Hematopoietic multipotent progenitor cell treated with erythropoietin and hydrocortisone succinate and interleukin-3 and kit ligand, for 4 days (in vitro differentiated cells): ENCODE data around the gene CRX.
"Not testable (repeated sequence)": the region's sequence is repeated elsewhere in the genome, so short reads cannot be mapped to it uniquely, and the experiment has no call there.

Experiments used
- DNase-seq: peaks from one replicate; pipeline ENCODE4 v3.0.0-alpha.2; 2015

CRX gene

DNA sequence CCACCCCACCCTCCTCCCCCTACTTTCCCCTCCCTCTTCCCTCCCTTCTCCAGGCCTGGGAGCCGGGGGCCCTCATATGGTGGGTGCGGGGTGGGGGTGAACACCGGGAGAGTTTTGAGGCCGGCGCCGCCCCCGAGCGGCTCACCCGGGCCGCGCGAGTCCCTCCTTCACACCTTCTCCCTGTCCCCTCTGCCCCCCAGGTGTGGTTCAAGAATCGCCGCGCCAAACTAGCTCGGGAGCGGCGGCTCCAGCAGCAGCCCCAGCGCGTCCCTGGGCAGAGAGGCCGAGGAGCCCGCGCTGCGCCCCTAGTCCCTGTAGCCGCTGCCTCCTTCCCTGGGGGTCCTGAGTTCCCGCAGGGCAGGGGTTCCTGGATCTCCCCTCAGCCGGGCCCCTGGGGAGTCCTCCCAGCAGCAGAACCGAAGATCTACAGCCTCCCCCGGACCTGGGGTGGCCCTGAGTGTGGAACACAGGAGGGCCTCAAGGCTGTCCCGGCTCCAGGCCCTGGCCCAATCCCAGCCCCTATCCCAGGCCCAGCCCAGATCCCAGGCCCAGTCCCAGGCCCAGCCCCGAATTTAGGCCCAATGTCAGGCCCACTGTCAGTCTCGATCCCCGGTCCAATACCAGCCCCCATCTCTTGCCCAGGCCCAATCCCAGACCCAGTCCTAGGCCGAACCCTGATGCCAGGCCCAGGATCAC is 39.0 kb downstream of the CRX start:
- no peak for DNase-seq

DNA sequence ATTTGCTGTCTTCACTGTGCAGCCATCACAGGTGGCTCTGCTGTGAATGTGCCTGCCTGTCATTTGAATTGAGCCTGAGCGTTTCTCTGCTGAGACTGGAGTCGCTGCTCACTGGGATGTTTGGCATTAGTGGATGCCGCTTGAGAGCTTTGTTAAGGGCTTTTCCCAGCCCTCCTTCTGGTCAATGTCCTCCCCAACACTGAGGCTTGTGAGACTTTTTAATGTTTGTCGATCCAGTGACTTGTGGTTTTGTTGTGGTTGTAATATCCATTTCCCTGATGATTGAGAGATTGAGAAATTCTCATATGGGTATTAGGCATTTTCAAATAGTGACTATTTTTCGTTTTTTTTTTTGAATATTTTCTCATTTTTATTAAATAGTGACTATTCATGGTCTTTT is 39.9 kb downstream of the CRX start:
- no peak for DNase-seq

DNA sequence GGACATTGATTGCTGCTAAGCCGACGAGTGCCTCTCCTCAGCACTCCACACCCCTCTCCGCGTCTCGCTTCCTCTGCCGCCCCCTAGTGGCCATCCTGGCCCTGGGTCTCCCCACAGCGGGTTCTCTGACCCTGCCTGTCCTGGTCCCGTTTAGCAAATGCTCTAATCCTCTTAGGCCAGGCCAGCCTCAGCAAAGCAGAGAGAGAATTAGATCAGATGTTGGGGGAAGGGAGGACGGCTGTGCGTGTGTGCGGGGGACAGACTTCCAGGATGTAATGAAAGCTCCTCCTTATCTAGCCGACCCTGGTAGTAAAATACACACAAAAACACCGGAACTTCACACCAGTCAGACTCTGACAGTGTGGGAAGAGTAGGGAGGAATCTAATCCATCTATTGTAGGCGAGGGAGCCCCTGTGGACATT is 41.8 kb downstream of the CRX start:
- peak; percentile 89 for DNase-seq

DNA sequence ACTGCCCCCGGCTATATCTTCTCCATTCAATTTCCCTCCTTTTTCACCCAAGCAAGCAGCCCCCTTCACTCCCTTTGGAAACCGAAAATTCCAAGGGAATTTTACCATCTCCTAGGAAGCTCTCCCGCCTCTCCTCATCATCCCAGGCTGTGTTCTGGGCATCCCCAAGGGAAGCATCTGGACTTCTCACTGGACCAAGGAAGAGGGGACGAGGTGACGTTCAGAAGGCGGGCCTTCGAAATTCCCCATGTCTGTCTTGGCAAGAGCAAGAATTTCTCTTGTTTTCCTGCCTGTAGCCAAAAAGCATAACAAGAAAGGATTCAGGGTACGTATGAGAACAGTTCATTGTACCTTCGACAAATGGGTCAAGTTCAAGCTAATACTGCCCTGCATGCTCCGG is 43.4 kb downstream of the CRX start:
- no peak for DNase-seq

DNA sequence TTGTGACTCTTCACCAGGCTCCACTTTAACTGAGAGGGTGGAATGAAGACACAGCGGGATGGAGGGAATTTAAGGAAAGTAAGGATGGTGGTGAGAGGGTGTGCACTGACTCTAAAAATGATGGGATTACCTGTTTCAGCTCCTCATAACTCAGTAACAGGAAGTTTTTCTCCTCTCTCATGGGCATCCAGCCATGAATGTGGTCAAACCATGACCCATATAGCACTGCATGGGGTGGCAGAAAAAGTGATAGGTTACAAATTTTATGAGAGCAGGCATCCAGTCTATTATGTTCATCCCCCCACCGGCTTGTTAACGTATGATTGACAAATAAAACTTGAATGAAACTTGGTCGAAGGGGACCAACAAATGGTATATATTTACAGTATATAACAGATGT is 57.2 kb downstream of the CRX start:
- DNase-seq, result no peak

DNA sequence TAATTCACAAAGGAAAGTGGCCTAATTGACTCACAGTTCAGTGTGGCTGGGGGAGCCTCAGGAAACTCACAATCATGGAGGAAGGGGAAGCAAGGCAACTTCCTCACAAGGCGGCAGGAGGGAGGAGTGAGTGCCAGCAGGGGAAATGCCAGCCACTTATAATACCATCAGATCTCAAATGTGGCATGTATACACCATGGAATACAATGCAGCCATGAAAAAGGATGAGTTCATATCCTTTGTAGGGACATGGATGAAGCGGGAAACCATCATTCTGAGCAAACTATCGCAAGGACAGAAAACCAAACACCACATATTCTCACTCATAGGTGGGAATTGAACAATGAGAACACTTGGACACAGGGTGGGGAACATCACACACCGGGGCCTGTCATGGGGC is 57.6 kb downstream of the CRX start:
- not testable (repeated sequence) for DNase-seq

DNA sequence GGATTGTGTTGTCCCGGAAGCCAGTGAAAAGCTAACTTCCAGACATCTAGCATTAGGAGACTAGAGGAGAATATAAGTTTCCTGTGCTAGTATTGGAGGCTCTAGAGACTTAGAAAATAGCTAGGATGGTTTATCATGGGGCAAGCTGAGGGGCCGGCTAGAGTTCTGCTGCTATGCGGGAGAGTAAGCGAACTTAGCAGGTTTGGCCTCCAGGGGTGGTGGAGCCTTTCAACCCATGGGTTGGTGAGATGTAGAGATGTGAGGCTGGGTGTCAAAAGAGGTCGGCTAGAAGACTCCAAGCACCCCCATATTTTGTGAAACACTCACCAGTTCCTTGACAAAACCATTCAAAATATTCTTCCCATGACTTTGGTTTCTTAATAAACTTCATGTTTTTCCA is 60.0 kb downstream of the CRX start:
- DNase-seq, result no peak

DNA sequence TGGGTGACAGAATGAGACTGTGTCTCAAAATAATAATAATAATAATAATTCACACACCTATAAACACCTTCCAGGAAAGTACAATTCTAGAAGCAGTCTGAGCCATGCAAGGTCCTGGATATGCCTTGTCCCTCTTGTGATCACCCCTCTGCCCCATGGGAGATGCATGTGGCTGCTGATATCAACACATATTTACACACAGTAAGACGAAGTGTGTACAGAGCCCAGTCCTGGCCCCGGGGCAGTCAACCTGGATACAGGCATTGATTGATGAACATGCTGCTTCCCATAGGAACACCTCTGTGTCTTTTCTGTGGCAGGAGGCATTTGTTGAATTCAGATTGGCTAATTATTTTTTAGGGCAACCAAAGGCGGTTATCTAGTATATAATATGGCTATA is 61.2 kb downstream of the CRX start:
- DNase-seq, result no peak

DNA sequence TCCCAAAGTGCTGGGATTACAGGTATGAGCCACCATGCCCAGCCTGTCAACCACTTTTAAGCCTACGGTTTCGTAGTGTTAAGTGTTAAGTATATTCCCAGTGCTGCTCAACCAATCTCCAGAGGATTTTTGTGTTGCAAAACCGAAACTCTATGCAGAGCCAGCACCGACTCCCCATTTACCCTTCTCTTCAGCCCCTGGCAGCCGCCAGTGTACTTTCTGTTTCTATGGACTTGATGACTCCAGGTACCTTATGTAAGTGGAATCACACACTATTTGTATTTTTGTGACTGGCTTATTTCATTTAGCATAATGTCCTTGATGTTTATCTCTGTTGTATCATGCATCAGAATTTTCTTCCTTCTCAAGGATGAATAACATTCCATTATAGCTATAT is 63.3 kb downstream of the CRX start:
- no peak for DNase-seq

DNA sequence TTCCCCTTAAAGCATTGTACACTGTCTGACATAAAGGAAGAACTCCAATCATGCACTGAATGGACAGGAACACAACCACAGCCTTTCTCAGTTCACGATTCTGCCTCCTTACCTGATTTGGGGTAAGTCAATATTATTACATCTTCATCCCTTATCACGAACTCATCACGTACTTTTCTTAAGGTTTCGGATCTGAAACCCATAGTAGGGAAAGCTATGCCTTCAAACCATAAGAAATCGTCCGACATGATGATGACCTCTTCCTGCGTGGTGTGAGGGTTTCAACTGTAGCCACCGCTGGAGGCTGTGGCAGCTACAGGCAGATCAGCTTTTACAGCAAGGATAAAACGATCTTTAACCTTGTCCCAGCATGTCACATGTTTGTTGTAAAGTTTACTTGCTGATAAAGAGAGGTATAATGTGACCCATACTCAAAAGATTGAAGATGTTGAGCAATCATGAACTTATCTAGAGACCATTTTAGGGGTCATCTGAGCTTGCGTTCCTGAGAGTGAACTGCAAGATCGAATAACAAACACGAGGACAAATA is 64.3 kb downstream of the CRX start, which contains the start of gene SULT2A1:
Gene SULT2A1 (minus strand): TSS at position 306 of the 550 bp plus-strand sequence. CDS start 58 bp downstream, at position 248.
- DNase-seq, result no peak

DNA sequence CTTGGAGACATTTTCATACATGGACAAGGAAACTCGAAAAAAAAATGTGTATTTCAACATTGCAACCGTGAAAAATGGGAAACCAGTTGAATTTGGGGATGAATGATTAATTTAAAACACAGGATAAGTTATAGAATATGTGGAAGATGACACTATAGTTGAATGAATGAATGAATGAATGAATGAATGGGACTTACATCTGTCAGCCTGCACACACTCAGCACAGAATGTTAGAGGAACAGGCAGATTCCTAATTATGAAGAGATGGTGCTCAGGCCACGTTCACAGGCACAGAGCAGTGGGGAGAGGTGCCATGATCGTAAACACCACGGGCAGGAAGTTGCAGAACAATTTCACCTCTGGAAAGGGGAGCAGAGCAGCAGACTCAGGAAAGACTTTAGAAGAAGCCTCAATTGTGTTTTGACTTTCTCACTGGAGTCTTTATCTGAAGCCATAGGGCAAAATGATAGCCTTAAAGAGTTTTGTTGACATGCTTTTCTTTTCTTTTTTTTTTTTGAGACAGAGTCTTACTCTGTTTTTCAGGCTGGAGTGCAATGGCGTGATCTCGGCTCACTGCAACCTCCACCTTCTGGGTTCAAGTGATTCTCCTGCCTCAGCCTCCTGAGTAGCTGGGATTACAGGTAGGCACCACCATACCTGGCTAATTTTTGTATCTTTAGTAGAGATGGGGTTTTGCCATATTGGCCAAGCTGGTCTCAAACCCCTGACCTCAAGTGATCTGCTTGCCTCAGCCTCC is 69.3 kb downstream of the CRX start:
- peak; percentile 4 for DNase-seq

DNA sequence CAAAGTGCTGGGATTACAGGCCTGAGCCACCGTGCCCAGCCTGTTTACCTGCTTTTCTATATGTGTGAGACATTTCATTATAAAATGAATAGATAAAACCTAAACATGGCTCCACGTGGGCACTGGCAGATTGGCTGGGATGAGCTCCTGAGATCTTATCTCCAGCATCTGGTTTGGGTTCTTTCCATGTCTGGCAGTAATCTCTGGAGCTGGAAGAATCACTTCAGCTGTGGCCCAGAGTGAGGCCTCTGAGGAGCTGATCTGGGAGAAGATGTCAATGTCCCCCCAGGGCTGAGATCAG is 69.8 kb downstream of the CRX start:
- DNase-seq, result no peak

DNA sequence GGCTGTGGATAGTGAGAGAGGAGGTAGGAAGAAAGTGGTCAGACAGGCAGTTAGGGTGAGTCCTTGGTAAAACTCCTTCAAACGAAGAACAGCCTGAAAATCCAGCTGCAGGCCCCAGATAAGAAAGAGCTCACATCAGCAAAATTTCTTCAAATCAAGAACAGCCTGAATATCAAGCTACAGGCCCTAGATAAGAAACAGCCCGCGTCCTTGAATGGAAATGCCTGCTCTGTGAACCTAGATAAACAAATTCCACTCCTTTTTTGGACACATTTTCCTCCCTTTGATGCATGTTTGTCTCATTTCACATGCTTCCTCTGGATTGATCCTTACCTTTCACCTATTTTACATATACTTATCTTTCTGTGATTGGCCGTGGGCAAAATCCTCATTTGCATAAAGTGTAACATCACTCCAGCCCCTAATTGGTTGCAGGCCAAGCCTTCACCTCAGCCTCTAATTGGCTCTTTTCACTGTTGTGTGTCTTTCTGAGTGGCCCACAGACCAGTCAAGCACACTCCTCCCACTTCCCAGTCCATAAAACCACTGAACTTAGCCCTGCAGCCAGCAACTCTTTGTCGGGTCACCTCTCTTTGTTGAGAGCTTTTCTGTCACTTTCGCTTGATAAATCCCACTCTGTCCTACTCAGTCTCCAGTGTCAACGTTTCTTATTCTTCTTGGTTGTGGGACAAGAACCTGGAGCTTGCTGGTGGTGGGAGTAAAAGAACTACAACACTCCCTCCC is 70.4 kb downstream of the CRX start:
- peak; percentile 96 for DNase-seq
